HepG2 (cell line): Measurements from ENCODE around the gene TFB1M. TPM values are rescaled to one million over a fixed set of nuclear protein-coding genes. Genes with fewer than 3 reads are reported as not detected.

ENCODE experiments used
- CREB1 ChIP-seq, 2 experiments: fragments of 450-650 bp in 1 of 2; IDR thresholded peaks; 2 replicates each; pipeline ENCODE4 v1.6.1; 2016 to 2017; ENCODE audit warnings: control low read depth in 1 of 2, mild to moderate bottlenecking in 1 of 2, missing compliant biosample characterization in 1 of 2, missing genetic modification characterization in 1 of 2
- CTCF ChIP-seq: sonication (generic); formaldehyde crosslinking; IDR thresholded peaks from 2 replicates; pipeline ENCODE4 v1.5.0; 2020; ENCODE audit warnings: mild to moderate bottlenecking, missing genetic modification reagents, moderate library complexity
- GLI4 ChIP-seq: sonication (generic); formaldehyde crosslinking; IDR thresholded peaks from 2 replicates; pipeline ENCODE4 v1.5.1; 2020; ENCODE audit warnings: missing genetic modification reagents, mild to moderate bottlenecking, moderate library complexity, borderline replicate concordance
- HNRNPK ChIP-seq: fragments of 200-400 bp; formaldehyde crosslinking; IDR thresholded peaks from 2 replicates; pipeline ENCODE4 v1.6.1; 2018; ENCODE audit warnings: low read length, low read depth, moderate library complexity, mild to moderate bottlenecking; ENCODE audit not compliant: poor library complexity, severe bottlenecking
- IRF2 ChIP-seq: IDR thresholded peaks from 2 replicates; pipeline ENCODE4 v1.6.1; 2018; ENCODE audit warnings: missing genetic modification reagents, missing compliant biosample characterization
- MAFK ChIP-seq, 2 experiments: IDR thresholded peaks in 1 of 2; conservative IDR thresholded peaks in 1 of 2; 2 replicates each; pipeline ENCODE4 v1.6.1; 2011; ENCODE audit warnings: improper control_type of control experiment in 2 of 2, low read length in 2 of 2
- PHF8 ChIP-seq: sonication (generic); formaldehyde crosslinking; IDR thresholded peaks from 2 replicates; pipeline ENCODE4 v1.5.0; 2020; ENCODE audit warnings: missing genetic modification reagents
- SKI ChIP-seq: fragments of 450-650 bp; IDR thresholded peaks from one replicate; pipeline ENCODE4 v1.6.1; 2018; ENCODE audit warnings: mild to moderate bottlenecking; ENCODE audit not compliant: partially characterized antibody
- SRF ChIP-seq: IDR thresholded peaks from 2 replicates; pipeline ENCODE4 v1.6.1; 2011; ENCODE audit warnings: mild to moderate bottlenecking, low read depth, low read length, moderate library complexity
- SRSF4 ChIP-seq: fragments of 200-400 bp; formaldehyde crosslinking; IDR thresholded peaks from one replicate; pipeline ENCODE4 v1.6.1; 2018; ENCODE audit warnings: mild to moderate bottlenecking, low read depth, low read length, moderate library complexity; ENCODE audit not compliant: poor library complexity, severe bottlenecking
- TEAD2 ChIP-seq: sonication (generic); formaldehyde crosslinking; IDR thresholded peaks from 2 replicates; pipeline ENCODE4 v1.9.0; 2021; ENCODE audit warnings: missing genetic modification reagents
- ZFP82 ChIP-seq: sonication (generic); formaldehyde crosslinking; IDR thresholded peaks from 2 replicates; pipeline ENCODE4 v1.5.1; 2020; ENCODE audit warnings: mild to moderate bottlenecking, missing genetic modification reagents, borderline replicate concordance
- ZIK1 ChIP-seq: sonication (generic); formaldehyde crosslinking; IDR thresholded peaks from 2 replicates; pipeline ENCODE4 v1.5.0; 2020; ENCODE audit warnings: mild to moderate bottlenecking, low read depth, missing genetic modification reagents, borderline replicate concordance
- ZNF326 ChIP-seq: sonication (generic); formaldehyde crosslinking; IDR thresholded peaks from 2 replicates; pipeline ENCODE4 v1.4.0; 2020; ENCODE audit warnings: missing genetic modification reagents, borderline replicate concordance
- ZNF329 ChIP-seq: sonication (generic); formaldehyde crosslinking; IDR thresholded peaks from 2 replicates; pipeline ENCODE4 v1.9.0; 2021; ENCODE audit warnings: low read depth, mild to moderate bottlenecking, missing genetic modification reagents
- ZNF543 ChIP-seq: sonication (generic); formaldehyde crosslinking; IDR thresholded peaks from 2 replicates; pipeline ENCODE4 v1.4.0; 2020; ENCODE audit warnings: mild to moderate bottlenecking, missing genetic modification reagents
- ZNF670 ChIP-seq: sonication (generic); formaldehyde crosslinking; IDR thresholded peaks from 2 replicates; pipeline ENCODE4 v1.8.0; 2022; ENCODE audit warnings: mild to moderate bottlenecking, missing genetic modification reagents, borderline replicate concordance
- ZNF761 ChIP-seq: sonication (generic); formaldehyde crosslinking; conservative IDR thresholded peaks from 2 replicates; pipeline ENCODE4 v1.4.0; 2020; ENCODE audit warnings: mild to moderate bottlenecking, missing genetic modification reagents
- polyA plus RNA-seq, 8 experiments: library from polyadenylated mRNA; depleted of rRNA in 3 of 8; stranded (reverse) in 7 of 8; unstranded in 1 of 8; fragments of >200 nt; fragmentation: Illumina TruSeq in 4 of 8; extraction: Trizol in 4 of 8; gene quantifications; 2 replicates each; pipeline versions ENCODE4 v1.2.1 to v1.2.3, GENCODE V29; 2011 to 2016; ENCODE audit warnings: low read depth in 4 of 8, missing spikeins in 1 of 8, mixed read lengths in 1 of 8; ENCODE audit not compliant: insufficient read depth in 1 of 8
- total RNA-seq, 5 experiments: library from RNA; depleted of rRNA; stranded (reverse); fragments of >200 nt; fragmentation: Illumina TruSeq; extraction: Trizol; gene quantifications; 2 replicates each; pipeline ENCODE4 v1.2.3, GENCODE V29; 2016; ENCODE audit warnings: low read depth in 1 of 5
- TF ChIP-seq, protein P1 (sequence below): sonication (generic); formaldehyde crosslinking; IDR thresholded peaks from 2 replicates; pipeline ENCODE4 v1.5.1; 2020; ENCODE audit warnings: mild to moderate bottlenecking, missing genetic modification reagents
- TF ChIP-seq, protein P2 (sequence below): sonication (generic); formaldehyde crosslinking; IDR thresholded peaks from 2 replicates; pipeline ENCODE4 v1.5.0; 2020; ENCODE audit warnings: mild to moderate bottlenecking, missing genetic modification reagents
- TF ChIP-seq, protein P3 (sequence below): sonication (generic); formaldehyde crosslinking; IDR thresholded peaks from 2 replicates; pipeline ENCODE4 v1.4.0; 2020; ENCODE audit warnings: missing genetic modification reagents

The TFB1M gene
- total and polyA plus RNA-seq, 2 of the 13 experiments (the other 11 are each of a cell fraction or from before 2014, with no cell fraction given) = 91.4 to 122 TPM

DNA sequence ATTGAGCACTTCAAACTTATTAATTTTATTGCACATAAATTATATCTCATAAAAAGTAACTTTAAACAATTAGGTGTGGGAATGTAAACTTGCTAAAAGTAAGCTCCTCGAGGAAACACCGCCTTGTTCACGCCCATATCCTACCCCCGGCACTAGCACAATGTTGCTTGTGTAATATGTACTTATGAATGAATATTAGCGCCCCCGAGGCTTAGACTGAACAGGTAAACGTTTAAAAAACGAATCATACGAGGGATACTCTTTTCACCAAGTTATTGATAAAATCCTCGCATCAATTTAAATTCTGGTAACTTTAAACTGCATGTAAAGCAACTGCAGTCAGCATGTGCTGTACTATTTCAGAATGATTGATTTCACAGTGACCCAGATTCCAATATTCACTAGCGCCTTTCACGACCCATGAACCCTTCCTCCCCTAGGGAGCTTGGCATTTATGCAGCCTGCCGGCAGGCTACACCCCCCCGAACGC lies 637 bp downstream of the TFB1M start (continued):
- TF ChIP-seq, protein P1, sequence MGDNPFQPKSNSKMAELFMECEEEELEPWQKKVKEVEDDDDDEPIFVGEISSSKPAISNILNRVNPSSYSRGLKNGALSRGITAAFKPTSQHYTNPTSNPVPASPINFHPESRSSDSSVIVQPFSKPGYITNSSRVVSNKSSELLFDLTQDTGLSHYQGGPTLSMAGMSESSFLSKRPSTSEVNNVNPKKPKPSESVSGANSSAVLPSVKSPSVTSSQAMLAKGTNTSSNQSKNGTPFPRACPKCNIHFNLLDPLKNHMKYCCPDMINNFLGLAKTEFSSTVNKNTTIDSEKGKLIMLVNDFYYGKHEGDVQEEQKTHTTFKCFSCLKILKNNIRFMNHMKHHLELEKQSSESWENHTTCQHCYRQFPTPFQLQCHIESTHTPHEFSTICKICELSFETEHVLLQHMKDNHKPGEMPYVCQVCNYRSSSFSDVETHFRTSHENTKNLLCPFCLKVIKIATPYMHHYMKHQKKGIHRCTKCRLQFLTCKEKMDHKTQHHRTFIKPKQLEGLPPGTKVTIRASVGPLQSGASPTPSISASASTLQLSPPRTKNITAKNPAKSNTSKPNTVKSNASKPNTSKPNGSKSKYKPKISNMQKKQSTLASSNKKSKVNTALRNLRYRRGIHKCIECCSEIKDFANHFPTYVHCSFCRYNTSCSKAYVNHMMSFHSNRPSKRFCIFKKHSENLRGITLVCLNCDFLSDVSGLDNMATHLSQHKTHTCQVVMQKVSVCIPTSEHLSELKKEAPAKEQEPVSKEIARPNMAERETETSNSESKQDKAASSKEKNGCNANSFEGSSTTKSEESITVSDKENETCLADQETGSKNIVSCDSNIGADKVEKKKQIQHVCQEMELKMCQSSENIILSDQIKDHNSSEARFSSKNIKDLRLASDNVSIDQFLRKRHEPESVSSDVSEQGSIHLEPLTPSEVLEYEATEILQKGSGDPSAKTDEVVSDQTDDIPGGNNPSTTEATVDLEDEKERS (CRISPR knock-in tag) = no peak
- TF ChIP-seq GLI4 (CRISPR knock-in tag) = 0 out of 2 replicates have a peak, but pooled peaks have one; percentile 75
- TF ChIP-seq ZNF670 (CRISPR knock-in tag) = 0 out of 2 replicates have a peak, but pooled peaks have one; percentile 16
- TF ChIP-seq ZNF329 (CRISPR knock-in tag) = no peak
- TF ChIP-seq IRF2 = no peak
- no peak for TF ChIP-seq ZNF326
- no peak for TF ChIP-seq ZFP82
- TF ChIP-seq, protein P2, sequence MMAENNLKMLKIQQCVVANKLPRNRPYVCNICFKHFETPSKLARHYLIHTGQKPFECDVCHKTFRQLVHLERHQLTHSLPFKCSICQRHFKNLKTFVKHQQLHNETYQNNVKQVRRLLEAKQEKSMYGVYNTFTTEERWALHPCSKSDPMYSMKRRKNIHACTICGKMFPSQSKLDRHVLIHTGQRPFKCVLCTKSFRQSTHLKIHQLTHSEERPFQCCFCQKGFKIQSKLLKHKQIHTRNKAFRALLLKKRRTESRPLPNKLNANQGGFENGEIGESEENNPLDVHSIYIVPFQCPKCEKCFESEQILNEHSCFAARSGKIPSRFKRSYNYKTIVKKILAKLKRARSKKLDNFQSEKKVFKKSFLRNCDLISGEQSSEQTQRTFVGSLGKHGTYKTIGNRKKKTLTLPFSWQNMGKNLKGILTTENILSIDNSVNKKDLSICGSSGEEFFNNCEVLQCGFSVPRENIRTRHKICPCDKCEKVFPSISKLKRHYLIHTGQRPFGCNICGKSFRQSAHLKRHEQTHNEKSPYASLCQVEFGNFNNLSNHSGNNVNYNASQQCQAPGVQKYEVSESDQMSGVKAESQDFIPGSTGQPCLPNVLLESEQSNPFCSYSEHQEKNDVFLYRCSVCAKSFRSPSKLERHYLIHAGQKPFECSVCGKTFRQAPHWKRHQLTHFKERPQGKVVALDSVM (CRISPR knock-in tag) = no peak
- TF ChIP-seq ZIK1 (CRISPR knock-in tag) = no peak
- no peak for TF ChIP-seq CREB1 (IDR thresholded peaks at IDR 0.05)
- no peak; the same call in 1 of the 2 replicates for TF ChIP-seq CREB1 (CRISPR knock-in tag; IDR thresholded peaks at IDR 0.05)
- no peak for TF ChIP-seq ZNF761
- no peak for TF ChIP-seq HNRNPK
- TF ChIP-seq, protein P3, sequence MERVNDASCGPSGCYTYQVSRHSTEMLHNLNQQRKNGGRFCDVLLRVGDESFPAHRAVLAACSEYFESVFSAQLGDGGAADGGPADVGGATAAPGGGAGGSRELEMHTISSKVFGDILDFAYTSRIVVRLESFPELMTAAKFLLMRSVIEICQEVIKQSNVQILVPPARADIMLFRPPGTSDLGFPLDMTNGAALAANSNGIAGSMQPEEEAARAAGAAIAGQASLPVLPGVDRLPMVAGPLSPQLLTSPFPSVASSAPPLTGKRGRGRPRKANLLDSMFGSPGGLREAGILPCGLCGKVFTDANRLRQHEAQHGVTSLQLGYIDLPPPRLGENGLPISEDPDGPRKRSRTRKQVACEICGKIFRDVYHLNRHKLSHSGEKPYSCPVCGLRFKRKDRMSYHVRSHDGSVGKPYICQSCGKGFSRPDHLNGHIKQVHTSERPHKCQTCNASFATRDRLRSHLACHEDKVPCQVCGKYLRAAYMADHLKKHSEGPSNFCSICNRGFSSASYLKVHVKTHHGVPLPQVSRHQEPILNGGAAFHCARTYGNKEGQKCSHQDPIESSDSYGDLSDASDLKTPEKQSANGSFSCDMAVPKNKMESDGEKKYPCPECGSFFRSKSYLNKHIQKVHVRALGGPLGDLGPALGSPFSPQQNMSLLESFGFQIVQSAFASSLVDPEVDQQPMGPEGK (CRISPR knock-in tag) = peak; percentile 14; the same call in 1 of the 2 replicates
- TF ChIP-seq SKI = no peak
- no peak for TF ChIP-seq TEAD2 (CRISPR knock-in tag)
- TF ChIP-seq SRF = no peak
- no peak for TF ChIP-seq ZNF543 (CRISPR knock-in tag)
- TF ChIP-seq PHF8 (CRISPR knock-in tag) = no peak
- TF ChIP-seq CTCF = 0 out of 2 replicates have a peak, but pooled peaks have one; percentile 2
- no peak for TF ChIP-seq SRSF4
- no peak for TF ChIP-seq MAFK (conservative IDR thresholded peaks at IDR 0.05 in 1 of 2, IDR thresholded peaks at IDR 0.05 in 1 of 2; ENCODE audit: low read length in 2 of 2)
